NOMO-1 (cell line): ENCODE data around the gene HSPB7.
A peak's percentile ranks its signal among the peaks of the same experiment; 100 is the strongest.
"Not testable (repeated sequence)": the region's sequence is repeated elsewhere in the genome, so short reads cannot be mapped to it uniquely, and the experiment has no call there.

Source experiments
- DNase-seq, 2 experiments: peaks; one replicate each; lab custom pipeline; 2025; ENCODE audit not compliant: unreplicated experiment in 2 of 2; lab: John Stamatoyannopoulos, UW

Gene HSPB7

GRCh38 chr1:16017461-16018303, at the start of gene HSPB7:
Gene HSPB7 (minus strand): TSS chr1:16018043. CDS start chr1:16017963, 80 bp downstream.
- peak; percentile 28 to 33 for DNase-seq

- DNase-seq: no peak
Observed at GRCh38 chr1:16067127-16067768, 49.4 kb upstream of the HSPB7 start.

- DNase-seq: no peak
Observed at GRCh38 chr1:16066245-16066644, 48.4 kb upstream of the HSPB7 start.

- no peak for DNase-seq
Observed at GRCh38 chr1:16065269-16065576, 47.4 kb upstream of the HSPB7 start.

GRCh38 chr1:16064536-16065268, 46.9 kb upstream of the HSPB7 start:
- DNase-seq: no peak

GRCh38 chr1:16063921-16064320, 46.1 kb upstream of the HSPB7 start:
- no peak for DNase-seq

GRCh38 chr1:16063226-16063829, 45.5 kb upstream of the HSPB7 start:
- no peak for DNase-seq

GRCh38 chr1:16062687-16063075, 44.8 kb upstream of the HSPB7 start:
- DNase-seq: not testable (repeated sequence)

GRCh38 chr1:16061989-16062686, 44.3 kb upstream of the HSPB7 start:
- DNase-seq: not testable (repeated sequence)

GRCh38 chr1:16061266-16061665, 43.4 kb upstream of the HSPB7 start:
- DNase-seq: no peak

GRCh38 chr1:16058394-16059120, 40.7 kb upstream of the HSPB7 start:
- not testable (repeated sequence) for DNase-seq

- DNase-seq: not testable (repeated sequence)
Observed at GRCh38 chr1:16057314-16057915, 39.6 kb upstream of the HSPB7 start.

- not testable (repeated sequence) for DNase-seq
Observed at GRCh38 chr1:16056521-16056912, 38.7 kb upstream of the HSPB7 start.

- peak; percentile 34 to 58 for DNase-seq
Observed at GRCh38 chr1:16055613-16056520, 38.0 kb upstream of the HSPB7 start.

- no peak for DNase-seq
Observed at GRCh38 chr1:16054598-16055540, 37.0 kb upstream of the HSPB7 start.

GRCh38 chr1:16053781-16054502, 36.1 kb upstream of the HSPB7 start:
- DNase-seq: no peak

- DNase-seq: not testable (repeated sequence)
Observed at GRCh38 chr1:16051949-16052348, 34.1 kb upstream of the HSPB7 start.
